NCI-H128 (cell line): ENCODE results near the gene CXCL14.

Source experiments
- DNase-seq: peaks from one replicate; lab custom pipeline; 2025; ENCODE audit not compliant: unreplicated experiment; lab: John Stamatoyannopoulos, UW

CXCL14 gene, protein sequence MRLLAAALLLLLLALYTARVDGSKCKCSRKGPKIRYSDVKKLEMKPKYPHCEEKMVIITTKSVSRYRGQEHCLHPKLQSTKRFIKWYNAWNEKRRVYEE

GRCh38 chr5:135578685-135579341 is at the start of gene CXCL14:
Gene CXCL14, minus strand, starts transcription at chr5:135578991. Its CDS starts 213 bp downstream, at chr5:135578778.
- no peak for DNase-seq

- no peak for DNase-seq
Observed at GRCh38 chr5:135626636-135627035, 47.8 kb upstream of the CXCL14 start.

DNA sequence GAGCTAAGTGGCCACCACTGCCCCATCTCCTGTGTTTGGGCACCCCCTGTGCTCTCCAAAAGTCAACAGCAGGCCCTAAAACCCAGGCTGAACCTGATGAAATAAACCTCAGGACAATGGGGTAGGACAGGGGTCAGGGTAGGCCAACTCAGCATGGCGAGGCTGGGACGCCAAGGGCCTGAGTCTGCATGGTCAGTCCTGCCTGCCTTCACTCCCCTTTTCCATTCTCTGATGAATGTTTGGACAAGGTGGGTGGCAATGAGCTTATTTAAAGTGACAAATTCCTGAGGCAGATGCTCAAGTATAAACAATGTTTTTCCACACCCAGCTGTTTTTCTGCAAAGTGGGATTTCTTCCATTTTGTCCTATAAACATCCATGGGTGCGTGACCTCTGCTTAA is 47.2 kb upstream of the CXCL14 start:
- no peak for DNase-seq

- DNase-seq: no peak
Observed at GRCh38 chr5:135625486-135625885, 46.7 kb upstream of the CXCL14 start.

- no peak for DNase-seq
Observed at GRCh38 chr5:135625061-135625460, 46.3 kb upstream of the CXCL14 start.

DNA sequence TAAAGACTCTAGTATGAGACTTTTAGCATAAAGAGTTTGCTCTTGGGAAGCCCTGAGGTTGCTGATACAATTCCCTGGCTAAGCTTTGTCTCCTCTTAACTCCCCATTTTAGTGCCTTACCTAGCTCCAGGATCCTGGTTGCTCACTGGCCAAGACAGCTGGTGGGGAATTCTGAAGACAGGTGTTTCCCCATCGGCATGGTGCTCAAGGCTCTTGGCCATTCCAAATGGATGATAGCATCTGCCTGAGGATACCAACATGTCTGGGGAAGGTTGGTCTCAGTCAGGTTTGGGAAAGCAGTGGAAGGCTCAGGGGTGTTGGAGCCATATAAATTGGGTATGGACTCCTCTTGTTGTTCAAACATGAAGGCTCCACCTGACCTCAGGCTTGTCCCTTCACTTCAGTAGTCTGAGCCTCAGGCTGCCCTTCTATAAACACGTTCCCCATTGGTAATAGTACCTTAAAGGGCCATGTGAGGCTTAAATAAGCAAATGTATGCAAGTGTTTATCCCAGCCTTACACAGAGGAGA is 44.5 kb upstream of the CXCL14 start:
- no peak for DNase-seq

- DNase-seq: no peak
Observed at GRCh38 chr5:135615581-135616260, 36.9 kb upstream of the CXCL14 start.

- DNase-seq: no peak
Observed at GRCh38 chr5:135615171-135615570, 36.4 kb upstream of the CXCL14 start.

DNA sequence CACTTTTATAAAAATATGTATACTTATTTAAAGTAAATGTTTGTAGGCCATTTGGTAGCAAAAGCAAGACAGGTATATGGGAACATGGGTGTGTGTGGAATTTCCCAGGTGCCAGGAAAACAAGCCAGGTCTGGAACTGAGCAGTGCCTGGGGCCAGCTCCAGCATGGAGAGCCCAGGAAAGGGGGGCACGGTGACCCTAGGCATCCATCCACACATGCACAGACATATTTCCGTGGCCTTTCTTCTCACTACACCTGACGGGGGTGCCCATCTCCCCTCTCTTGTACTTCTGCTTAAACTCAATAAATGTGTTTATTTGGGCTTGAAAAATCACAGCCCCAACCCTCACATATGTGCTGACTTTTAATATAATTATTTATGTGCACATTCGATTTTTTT is 31.2 kb upstream of the CXCL14 start:
- no peak for DNase-seq

DNA sequence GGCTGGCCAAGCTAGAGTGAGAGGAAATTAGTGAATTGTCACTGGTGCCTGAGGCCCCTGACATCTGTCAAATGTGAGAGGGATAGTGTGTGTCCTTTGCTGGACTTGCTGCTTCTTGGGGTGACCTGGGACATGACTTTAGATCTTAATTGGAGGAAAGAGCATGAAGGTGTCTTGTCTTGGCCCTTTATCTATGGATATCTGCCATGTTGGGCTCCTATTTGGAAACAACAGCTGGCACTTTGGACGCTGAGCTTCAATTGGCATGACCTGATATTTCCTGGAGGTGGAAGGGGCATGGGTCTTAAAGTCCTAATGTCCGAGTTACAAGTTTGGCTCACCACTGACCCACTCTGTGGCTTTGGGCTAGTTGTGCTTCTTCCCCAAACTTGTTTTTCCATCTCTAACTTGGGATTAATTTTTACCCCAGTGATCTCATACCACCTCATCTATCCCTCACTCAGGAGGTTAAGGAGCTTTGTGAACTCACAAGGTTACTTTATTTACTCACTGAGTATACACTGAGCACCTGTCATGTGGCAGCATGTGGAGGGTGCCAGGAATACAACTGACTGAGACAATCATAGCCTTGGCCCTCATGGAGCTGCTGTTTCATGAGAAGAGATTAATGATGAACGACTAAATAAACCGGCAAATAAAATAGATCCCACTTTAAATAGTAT is 30.1 kb upstream of the CXCL14 start:
- no peak for DNase-seq

- no peak for DNase-seq
Observed at GRCh38 chr5:135608361-135608760, 29.6 kb upstream of the CXCL14 start.

DNA sequence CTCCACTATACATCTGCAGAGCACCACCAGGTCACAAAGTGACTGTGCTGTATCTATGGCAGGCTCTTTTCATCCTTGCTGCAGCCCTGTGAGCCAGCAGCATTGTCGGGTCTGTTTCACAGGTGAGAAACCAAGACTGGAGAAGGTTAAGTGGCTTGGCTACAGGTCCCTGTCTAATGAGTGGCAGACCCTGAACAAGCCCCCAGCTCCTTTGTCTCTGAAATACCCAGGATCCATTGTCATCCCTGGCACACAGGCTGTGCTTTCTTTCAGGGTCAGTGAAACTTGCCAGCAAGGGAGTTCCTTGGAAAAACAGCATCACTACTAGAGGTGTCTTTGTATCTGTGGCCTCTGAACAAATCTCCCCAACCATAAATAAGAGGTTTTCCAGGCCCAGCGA is 27.6 kb upstream of the CXCL14 start:
- DNase-seq: no peak

GRCh38 chr5:135605221-135605620 is 26.4 kb upstream of the CXCL14 start:
- no peak for DNase-seq

DNA sequence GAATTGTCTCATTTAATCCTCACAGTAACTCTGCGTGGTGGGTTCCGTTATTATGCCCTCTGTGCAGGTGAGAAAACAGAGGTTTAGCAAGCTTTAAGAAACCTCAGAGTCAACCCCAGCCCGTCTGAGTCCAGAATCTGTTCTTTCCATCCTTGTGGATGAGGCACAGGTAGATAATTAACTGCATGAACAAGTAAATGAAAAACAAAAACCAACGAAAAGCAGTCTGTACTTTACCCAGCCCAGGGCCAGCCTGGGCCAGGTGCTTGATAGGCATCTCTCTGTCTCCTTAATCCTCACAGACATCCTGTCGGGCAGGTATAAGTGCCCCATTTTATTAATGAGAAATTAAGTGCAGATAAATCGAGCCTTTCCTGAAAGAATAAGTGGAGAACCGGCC is 25.3 kb upstream of the CXCL14 start:
- no peak for DNase-seq

DNA sequence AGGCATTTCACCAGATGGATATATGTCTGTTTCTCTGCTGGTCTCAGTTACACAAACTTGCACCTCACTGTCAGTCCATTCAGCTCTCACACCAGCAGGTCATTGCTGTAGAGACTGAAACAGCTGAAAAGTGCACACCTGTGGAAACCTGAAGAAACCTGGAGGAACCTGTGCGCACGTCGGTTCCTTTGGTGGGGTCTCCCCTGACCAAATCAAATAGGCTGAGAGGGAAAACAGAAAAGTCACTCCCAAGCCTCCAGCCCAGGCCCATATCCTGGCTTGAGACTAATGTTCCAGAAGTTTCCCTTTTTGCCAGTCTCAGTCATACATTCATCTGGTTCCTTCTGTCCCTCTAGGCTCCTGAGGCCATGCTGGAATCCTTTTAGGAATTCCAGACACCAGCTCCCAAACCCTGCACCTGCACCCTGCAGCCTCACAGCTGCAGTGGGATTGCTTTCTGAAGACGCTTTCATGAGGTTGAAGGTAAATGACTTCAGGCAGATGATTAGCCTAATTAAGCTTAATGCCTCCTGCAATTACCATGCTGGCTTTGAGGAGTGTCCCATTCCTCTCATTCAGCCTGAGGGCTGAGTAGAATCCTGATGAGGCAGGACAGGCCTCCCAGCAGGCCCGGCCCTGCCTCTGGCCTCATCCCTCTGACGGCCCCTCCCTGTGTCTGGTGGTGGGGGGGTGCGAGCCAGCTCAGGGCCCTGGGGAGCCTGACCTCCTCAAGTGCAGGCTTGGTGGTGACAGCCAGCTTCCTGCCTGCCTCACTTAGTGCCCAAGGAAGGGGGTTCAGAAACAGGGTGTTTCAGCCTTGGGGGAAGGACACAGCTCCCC is 24.3 kb upstream of the CXCL14 start:
- no peak for DNase-seq

DNA sequence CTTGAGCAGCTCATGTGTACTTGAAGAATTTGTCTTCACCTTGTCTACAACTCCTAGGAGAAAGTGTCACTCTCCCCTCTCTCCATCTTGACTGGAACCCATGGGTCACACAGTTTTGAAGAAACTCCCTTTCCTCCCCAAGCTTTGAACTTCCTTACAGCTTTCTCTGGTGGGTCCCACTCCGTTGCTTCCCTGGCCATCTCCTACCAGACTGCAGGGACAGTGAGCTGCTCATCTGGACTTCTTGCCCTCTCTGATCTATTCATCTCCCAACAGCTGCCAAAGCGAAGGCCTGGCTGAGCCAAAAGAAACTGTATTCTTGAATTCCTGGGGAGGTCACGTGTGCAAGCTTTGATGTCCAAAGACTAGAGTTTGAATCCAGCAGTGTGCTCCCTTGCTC is 22.7 kb upstream of the CXCL14 start:
- no peak for DNase-seq

GRCh38 chr5:135600971-135601381 is 22.2 kb upstream of the CXCL14 start:
- no peak for DNase-seq

GRCh38 chr5:135600152-135600570 is 21.4 kb upstream of the CXCL14 start:
- no peak for DNase-seq

GRCh38 chr5:135599421-135600151 is 20.8 kb upstream of the CXCL14 start:
- DNase-seq: no peak

- DNase-seq: no peak
Observed at GRCh38 chr5:135598691-135599395, 20.1 kb upstream of the CXCL14 start.
